ENCODE results near the gene RSBN1.

DNA sequence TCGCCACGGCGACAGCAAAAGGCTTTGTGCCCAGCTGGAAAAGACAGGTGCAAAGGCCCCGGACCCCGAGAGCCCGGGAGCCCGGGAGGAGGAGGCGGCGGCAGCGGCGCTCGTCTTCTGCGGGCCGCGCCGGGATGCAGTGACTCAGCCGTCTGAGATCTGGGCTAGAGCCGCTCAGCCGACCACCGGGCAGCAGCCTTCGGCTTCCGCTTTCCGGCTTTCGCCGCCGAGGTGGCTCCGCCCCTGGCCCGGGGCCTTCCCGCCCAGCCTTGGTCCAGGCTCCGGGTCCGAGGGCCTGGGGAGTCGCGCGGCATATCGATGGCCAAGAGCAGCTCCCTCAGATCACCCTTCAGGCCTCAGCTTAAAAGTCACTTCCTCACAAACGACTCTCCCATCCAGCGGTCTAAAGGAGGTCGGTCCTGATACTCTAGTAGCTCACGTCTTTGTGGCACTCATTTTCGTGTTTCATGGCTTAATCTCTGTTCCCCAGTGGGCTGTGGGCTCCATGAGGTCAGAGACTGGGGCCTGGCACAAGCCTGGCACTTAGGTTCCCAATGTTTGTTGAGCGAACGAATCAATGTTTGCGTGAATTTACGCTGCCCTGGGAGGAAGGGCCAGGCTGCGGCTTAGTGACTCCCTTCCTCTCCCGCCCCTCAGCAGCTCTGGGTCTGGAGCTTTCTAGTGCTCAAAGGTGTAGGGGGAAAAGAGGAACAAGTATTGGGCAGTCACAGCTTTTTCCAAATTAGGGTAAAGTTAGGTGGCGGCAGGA lies 52.8 kb downstream of the RSBN1 start, which contains the start of gene PHTF1:
- TF ChIP-seq, protein P1, sequence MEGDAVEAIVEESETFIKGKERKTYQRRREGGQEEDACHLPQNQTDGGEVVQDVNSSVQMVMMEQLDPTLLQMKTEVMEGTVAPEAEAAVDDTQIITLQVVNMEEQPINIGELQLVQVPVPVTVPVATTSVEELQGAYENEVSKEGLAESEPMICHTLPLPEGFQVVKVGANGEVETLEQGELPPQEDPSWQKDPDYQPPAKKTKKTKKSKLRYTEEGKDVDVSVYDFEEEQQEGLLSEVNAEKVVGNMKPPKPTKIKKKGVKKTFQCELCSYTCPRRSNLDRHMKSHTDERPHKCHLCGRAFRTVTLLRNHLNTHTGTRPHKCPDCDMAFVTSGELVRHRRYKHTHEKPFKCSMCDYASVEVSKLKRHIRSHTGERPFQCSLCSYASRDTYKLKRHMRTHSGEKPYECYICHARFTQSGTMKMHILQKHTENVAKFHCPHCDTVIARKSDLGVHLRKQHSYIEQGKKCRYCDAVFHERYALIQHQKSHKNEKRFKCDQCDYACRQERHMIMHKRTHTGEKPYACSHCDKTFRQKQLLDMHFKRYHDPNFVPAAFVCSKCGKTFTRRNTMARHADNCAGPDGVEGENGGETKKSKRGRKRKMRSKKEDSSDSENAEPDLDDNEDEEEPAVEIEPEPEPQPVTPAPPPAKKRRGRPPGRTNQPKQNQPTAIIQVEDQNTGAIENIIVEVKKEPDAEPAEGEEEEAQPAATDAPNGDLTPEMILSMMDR (IDR thresholded peaks at IDR 0.05): no peak
- TF ChIP-seq, protein P2, sequence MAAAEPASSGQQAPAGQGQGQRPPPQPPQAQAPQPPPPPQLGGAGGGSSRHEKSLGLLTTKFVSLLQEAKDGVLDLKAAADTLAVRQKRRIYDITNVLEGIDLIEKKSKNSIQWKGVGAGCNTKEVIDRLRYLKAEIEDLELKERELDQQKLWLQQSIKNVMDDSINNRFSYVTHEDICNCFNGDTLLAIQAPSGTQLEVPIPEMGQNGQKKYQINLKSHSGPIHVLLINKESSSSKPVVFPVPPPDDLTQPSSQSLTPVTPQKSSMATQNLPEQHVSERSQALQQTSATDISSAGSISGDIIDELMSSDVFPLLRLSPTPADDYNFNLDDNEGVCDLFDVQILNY (CRISPR knock-in tag; IDR thresholded peaks at IDR 0.05): peak; percentile 67; the same call in 1 of the 2 replicates
- no peak for TF ChIP-seq ATF1 (CRISPR knock-in tag; IDR thresholded peaks at IDR 0.05)
- TF ChIP-seq MAX (CRISPR knock-in tag; IDR thresholded peaks at IDR 0.05): peak; percentile 53; the same call in 1 of the 2 replicates
- no peak for TF ChIP-seq ZNF232 (CRISPR knock-in tag; IDR thresholded peaks at IDR 0.05)
- TF ChIP-seq, protein P3, sequence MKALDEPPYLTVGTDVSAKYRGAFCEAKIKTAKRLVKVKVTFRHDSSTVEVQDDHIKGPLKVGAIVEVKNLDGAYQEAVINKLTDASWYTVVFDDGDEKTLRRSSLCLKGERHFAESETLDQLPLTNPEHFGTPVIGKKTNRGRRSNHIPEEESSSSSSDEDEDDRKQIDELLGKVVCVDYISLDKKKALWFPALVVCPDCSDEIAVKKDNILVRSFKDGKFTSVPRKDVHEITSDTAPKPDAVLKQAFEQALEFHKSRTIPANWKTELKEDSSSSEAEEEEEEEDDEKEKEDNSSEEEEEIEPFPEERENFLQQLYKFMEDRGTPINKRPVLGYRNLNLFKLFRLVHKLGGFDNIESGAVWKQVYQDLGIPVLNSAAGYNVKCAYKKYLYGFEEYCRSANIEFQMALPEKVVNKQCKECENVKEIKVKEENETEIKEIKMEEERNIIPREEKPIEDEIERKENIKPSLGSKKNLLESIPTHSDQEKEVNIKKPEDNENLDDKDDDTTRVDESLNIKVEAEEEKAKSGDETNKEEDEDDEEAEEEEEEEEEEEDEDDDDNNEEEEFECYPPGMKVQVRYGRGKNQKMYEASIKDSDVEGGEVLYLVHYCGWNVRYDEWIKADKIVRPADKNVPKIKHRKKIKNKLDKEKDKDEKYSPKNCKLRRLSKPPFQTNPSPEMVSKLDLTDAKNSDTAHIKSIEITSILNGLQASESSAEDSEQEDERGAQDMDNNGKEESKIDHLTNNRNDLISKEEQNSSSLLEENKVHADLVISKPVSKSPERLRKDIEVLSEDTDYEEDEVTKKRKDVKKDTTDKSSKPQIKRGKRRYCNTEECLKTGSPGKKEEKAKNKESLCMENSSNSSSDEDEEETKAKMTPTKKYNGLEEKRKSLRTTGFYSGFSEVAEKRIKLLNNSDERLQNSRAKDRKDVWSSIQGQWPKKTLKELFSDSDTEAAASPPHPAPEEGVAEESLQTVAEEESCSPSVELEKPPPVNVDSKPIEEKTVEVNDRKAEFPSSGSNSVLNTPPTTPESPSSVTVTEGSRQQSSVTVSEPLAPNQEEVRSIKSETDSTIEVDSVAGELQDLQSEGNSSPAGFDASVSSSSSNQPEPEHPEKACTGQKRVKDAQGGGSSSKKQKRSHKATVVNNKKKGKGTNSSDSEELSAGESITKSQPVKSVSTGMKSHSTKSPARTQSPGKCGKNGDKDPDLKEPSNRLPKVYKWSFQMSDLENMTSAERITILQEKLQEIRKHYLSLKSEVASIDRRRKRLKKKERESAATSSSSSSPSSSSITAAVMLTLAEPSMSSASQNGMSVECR (CRISPR knock-in tag; IDR thresholded peaks at IDR 0.05; ENCODE audit: borderline replicate concordance): no peak
- TF ChIP-seq FOXP4 (CRISPR knock-in tag; IDR thresholded peaks at IDR 0.05): no peak
- TF ChIP-seq ESRRA (CRISPR knock-in tag; IDR thresholded peaks at IDR 0.05; ENCODE audit: borderline replicate concordance): no peak
